NB4 (cell line): ENCODE results near the gene ZNF778.

Experiments
- CTCF ChIP-seq: IDR thresholded peaks from one replicate; pipeline ENCODE4 v1.5.1; 2012; ENCODE audit warnings: low read depth, low read length
- POLR2A ChIP-seq: IDR thresholded peaks from 2 replicates; pipeline ENCODE4 v1.6.1; 2011; ENCODE audit warnings: mild to moderate bottlenecking; ENCODE audit not compliant: insufficient read length; ENCODE audit errors: extremely low read depth

GRCh38 chr16:89277641-89278341, 60.3 kb downstream of the ZNF778 start:
- no peak for TF ChIP-seq POLR2A
- TF ChIP-seq CTCF: no peak
